NCI-H82 (cell line): Measurements from ENCODE around the gene CHAC1.
A peak's percentile ranks its signal among the peaks of the same experiment; 100 is the strongest.

Experiments used
- DNase-seq: peaks from one replicate; lab custom pipeline; 2025; lab: John Stamatoyannopoulos, UW

The CHAC1 gene

GRCh38 chr15:40925495-40925862 is 27.8 kb upstream of the CHAC1 start:
- DNase-seq, result no peak

GRCh38 chr15:40925863-40926658 is 27.2 kb upstream of the CHAC1 start:
- peak; percentile 22 for DNase-seq

GRCh38 chr15:40926659-40927494 is 26.4 kb upstream of the CHAC1 start:
- no peak for DNase-seq

- DNase-seq, result peak; percentile 88
Observed at GRCh38 chr15:40927495-40927872, 25.8 kb upstream of the CHAC1 start.

GRCh38 chr15:40927873-40928806 is 25.1 kb upstream of the CHAC1 start:
- peak; percentile 76 for DNase-seq

- DNase-seq, result peak; percentile 90
Observed at GRCh38 chr15:40928821-40929659, 24.2 kb upstream of the CHAC1 start, which contains the start of gene DLL4. Gene DLL4, plus strand, starts transcription at chr15:40929340. Its CDS starts 329 bp downstream, at chr15:40929669.

- DNase-seq, result peak; percentile 52
Observed at GRCh38 chr15:40929660-40930429, 23.4 kb upstream of the CHAC1 start.

- DNase-seq, result peak; percentile 77
Observed at GRCh38 chr15:40930430-40931299, 22.6 kb upstream of the CHAC1 start.

- no peak for DNase-seq
Observed at GRCh38 chr15:40931300-40932142, 21.8 kb upstream of the CHAC1 start.

GRCh38 chr15:40932156-40932555 is 21.1 kb upstream of the CHAC1 start:
- peak; percentile 24 for DNase-seq

- DNase-seq, result no peak
Observed at GRCh38 chr15:40932649-40933516, 20.4 kb upstream of the CHAC1 start.

- DNase-seq, result no peak
Observed at GRCh38 chr15:40933517-40933902, 19.8 kb upstream of the CHAC1 start.

GRCh38 chr15:40934457-40934856 is 18.8 kb upstream of the CHAC1 start:
- DNase-seq, result no peak

- no peak for DNase-seq
Observed at GRCh38 chr15:40936234-40936708, 17.0 kb upstream of the CHAC1 start.

GRCh38 chr15:40936709-40937666 is 16.3 kb upstream of the CHAC1 start:
- DNase-seq, result peak; percentile 45
